NT2/D1 (cell line): ENCODE measurements around the gene SLC22A17.
"Not testable (repeated sequence)": the region's sequence is repeated elsewhere in the genome, so short reads cannot be mapped to it uniquely, and the experiment has no call there.

Source experiments
- DNase-seq: peaks from one replicate; pipeline ENCODE4 v3.0.0-alpha.2; 2011; ENCODE audit warnings: low read depth, low spot score
- H3K27me3 ChIP-seq: 2 replicates; pipeline ENCODE4 v1.6.0; 2011; ENCODE audit warnings: mild to moderate bottlenecking; ENCODE audit not compliant: insufficient read length, insufficient read depth
- H3K36me3 ChIP-seq: 2 replicates; pipeline ENCODE4 v1.6.1; 2011; ENCODE audit warnings: mild to moderate bottlenecking, low read length, mixed read lengths; ENCODE audit not compliant: insufficient read depth, insufficient read length
- H3K4me1 ChIP-seq: 2 replicates; pipeline ENCODE4 v1.5.1; 2011; ENCODE audit not compliant: insufficient read depth, insufficient read length
- H3K4me3 ChIP-seq: 2 replicates; pipeline ENCODE4 v1.5.1; 2011; ENCODE audit warnings: low read depth; ENCODE audit not compliant: insufficient read length
- H3K9ac ChIP-seq: 2 replicates; pipeline ENCODE4 v1.6.0; 2011; ENCODE audit warnings: low read depth; ENCODE audit not compliant: insufficient read length
- H3K9me3 ChIP-seq: 2 replicates; pipeline ENCODE4 v1.5.1; 2011; ENCODE audit warnings: mild to moderate bottlenecking, low read length; ENCODE audit not compliant: insufficient read depth
- SUZ12 ChIP-seq: IDR thresholded peaks from 2 replicates; pipeline ENCODE4 v1.6.1; 2011; ENCODE audit not compliant: insufficient read length, insufficient read depth; ENCODE audit errors: extremely low read depth
- YY1 ChIP-seq: IDR thresholded peaks from 2 replicates; pipeline ENCODE4 v1.6.1; 2011; ENCODE audit not compliant: insufficient read length, insufficient read depth
- ZNF274 ChIP-seq: IDR thresholded peaks from 2 replicates; pipeline ENCODE4 v1.6.1; 2011; ENCODE audit warnings: mild to moderate bottlenecking, low read depth, low read length

The SLC22A17 gene

GRCh38 chr14:23396126-23396525 lies 43.4 kb upstream of the SLC22A17 start:
- TF ChIP-seq SUZ12 (no peak), YY1 (no peak), ZNF274 (no peak)
- Histone ChIP-seq H3K27me3 (no peaks in the 10 kb centered on the region), H3K36me3 (no peaks in the 10 kb centered on the region), H3K4me3 (no peak overlapping the region), H3K4me1 (no peaks in the 10 kb centered on the region), H3K9me3 (no peaks in the 10 kb centered on the region), H3K9ac (no peak overlapping the region)
- DNase-seq, result no peak

- no peaks in the 10 kb centered on the region for H3K36me3 ChIP-seq
Measured at GRCh38 chr14:23392613-23393012, 39.9 kb upstream of the SLC22A17 start.

DNA sequence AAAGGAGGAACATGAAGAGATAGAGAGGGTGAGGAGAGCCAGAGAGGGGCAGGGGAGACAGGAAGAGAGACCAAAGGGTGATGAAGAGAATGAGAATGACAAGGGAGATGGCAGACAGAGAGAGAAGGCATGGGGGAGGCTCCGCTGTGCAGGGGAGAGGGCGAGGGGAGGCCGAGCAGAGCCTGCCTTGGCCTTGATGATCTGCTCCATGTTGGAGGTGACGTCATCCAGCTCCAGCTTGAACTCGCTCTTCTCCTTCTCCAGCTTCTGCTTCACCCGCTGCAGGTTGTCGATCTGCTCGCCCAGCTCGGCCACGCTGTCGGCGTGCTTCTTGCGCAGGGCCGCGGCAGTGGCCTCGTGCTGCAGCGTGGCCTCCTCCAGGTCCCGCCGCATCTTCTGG lies 37.2 kb upstream of the SLC22A17 start:
- DNase-seq, H3K4me3 ChIP-seq, H3K9me3 ChIP-seq, H3K27me3 ChIP-seq, H3K9ac ChIP-seq, H3K36me3 ChIP-seq: not testable (repeated sequence)
- peaks cover 12% of the 10 kb centered on the region for H3K4me1 ChIP-seq

More at GRCh38 chr14:23392613-23393012, 39.9 kb upstream of the SLC22A17 start:
- TF ChIP-seq SUZ12 (no peak), YY1 (no peak), ZNF274 (no peak)
- Histone ChIP-seq H3K9ac (no peak overlapping the region), H3K4me1 (peaks cover 12% of the 10 kb centered on the region), H3K27me3 (no peaks in the 10 kb centered on the region), H3K4me3 (no peak overlapping the region), H3K9me3 (no peaks in the 10 kb centered on the region)
- DNase-seq, result no peak

- no peaks in the 10 kb centered on the region for H3K27me3 ChIP-seq
- no peak for TF ChIP-seq YY1
- TF ChIP-seq SUZ12, result no peak
- H3K4me3 ChIP-seq, result no peak overlapping the region
- peaks cover 5% of the 10 kb centered on the region for H3K36me3 ChIP-seq
- H3K9ac ChIP-seq, result no peak overlapping the region
- no peak for DNase-seq
- H3K9me3 ChIP-seq, result no peaks in the 10 kb centered on the region
- peaks cover 12% of the 10 kb centered on the region for H3K4me1 ChIP-seq
Measured at GRCh38 chr14:23389396-23389795, 36.7 kb upstream of the SLC22A17 start.

DNA sequence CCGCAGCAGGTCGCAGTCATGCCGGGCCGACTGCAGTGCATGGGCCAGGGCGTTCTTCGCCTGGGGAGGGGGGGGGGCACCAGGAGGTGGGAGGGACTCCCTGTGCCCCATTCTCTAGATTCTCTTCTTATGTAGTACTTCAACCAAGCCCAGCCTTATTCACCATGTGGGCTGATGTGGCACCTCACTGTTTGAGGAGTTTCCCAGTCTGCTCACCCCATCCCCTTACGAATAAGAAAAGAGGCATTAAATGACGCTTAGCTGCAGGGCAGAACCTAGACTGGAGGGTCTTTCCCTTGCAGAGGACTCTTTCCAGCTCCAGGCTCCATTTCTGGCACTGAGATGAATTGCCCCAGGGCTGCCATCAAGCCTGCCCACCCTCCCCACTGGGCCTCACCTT lies 36.3 kb upstream of the SLC22A17 start:
- H3K4me1 ChIP-seq, result peaks cover 12% of the 10 kb centered on the region
- H3K9ac ChIP-seq, result no peak overlapping the region
- no peak for DNase-seq
- no peaks in the 10 kb centered on the region for H3K9me3 ChIP-seq
- no peaks in the 10 kb centered on the region for H3K27me3 ChIP-seq
- TF ChIP-seq ZNF274 (no peak), SUZ12 (no peak), YY1 (no peak)
- no peak overlapping the region for H3K4me3 ChIP-seq
- H3K36me3 ChIP-seq, result peaks cover 5% of the 10 kb centered on the region

- H3K36me3 ChIP-seq, result peaks cover 8% of the 10 kb centered on the region
- no peak overlapping the region for H3K4me3 ChIP-seq
- no peak overlapping the region for H3K9ac ChIP-seq
- no peaks in the 10 kb centered on the region for H3K27me3 ChIP-seq
- no peaks in the 10 kb centered on the region for H3K9me3 ChIP-seq
- H3K4me1 ChIP-seq, result peaks cover 12% of the 10 kb centered on the region
- no peak for DNase-seq
- TF ChIP-seq SUZ12, result no peak
- TF ChIP-seq ZNF274, result no peak
- TF ChIP-seq YY1, result no peak
Measured at GRCh38 chr14:23387916-23388882, 35.5 kb upstream of the SLC22A17 start.

- peaks cover 12% of the 10 kb centered on the region for H3K4me1 ChIP-seq
- H3K36me3 ChIP-seq, result peaks cover 13% of the 10 kb centered on the region
- no peak overlapping the region for H3K9ac ChIP-seq
- no peaks in the 10 kb centered on the region for H3K9me3 ChIP-seq
- DNase-seq, result no peak
- TF ChIP-seq YY1 (no peak), ZNF274 (no peak), SUZ12 (no peak)
- H3K4me3 ChIP-seq, result no peak overlapping the region
- H3K27me3 ChIP-seq, result no peaks in the 10 kb centered on the region
Measured at GRCh38 chr14:23386999-23387398, 34.3 kb upstream of the SLC22A17 start.

GRCh38 chr14:23386266-23386657 lies 33.6 kb upstream of the SLC22A17 start:
- not testable (repeated sequence) for H3K27me3 ChIP-seq
- H3K4me1 ChIP-seq, result peaks cover 12% of the 10 kb centered on the region

More at GRCh38 chr14:23386266-23386657, 33.6 kb upstream of the SLC22A17 start:
- H3K36me3 ChIP-seq, result peaks cover 17% of the 10 kb centered on the region
- not testable (repeated sequence) for H3K9ac ChIP-seq, H3K9me3 ChIP-seq, DNase-seq, H3K4me3 ChIP-seq
